Measurements from ENCODE around the gene TRAPPC3.

TRAPPC3 gene

DNA sequence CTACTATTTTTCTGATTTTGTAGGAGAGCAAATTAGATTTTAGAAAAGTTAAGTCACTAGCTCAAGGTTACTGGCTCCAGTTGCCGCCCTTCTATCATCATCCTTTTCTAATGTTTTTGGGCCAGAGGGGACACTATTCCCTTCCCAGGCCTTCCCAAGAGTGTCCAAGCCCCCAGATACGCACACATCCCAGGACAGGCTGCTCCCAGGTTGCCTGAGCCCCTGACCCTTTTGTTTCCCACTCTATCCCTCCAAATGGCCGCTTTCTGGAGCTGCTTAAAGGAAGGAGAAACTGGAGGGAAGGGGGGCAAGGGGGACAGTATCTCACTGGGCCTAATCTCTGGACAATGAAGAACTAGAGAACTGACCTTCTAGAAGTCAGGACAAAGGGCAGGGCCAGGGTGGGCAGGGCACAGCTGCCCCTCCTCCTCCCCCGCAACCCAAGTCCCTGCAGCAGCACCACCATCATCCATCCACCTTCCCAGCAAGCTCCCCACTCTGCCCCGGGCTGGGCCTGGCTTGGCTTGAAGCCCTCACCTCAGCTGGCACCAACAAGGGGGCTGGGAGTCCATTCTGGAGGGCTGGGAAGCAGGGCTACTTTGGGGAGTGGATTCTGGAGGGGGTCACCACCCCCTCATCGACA is 5.6 kb upstream of the TRAPPC3 start:
- no peak for FAIRE-seq
- DNase-seq (ENCODE audit: extremely low spot score, insufficient read length, low read depth), result no peak

DNA sequence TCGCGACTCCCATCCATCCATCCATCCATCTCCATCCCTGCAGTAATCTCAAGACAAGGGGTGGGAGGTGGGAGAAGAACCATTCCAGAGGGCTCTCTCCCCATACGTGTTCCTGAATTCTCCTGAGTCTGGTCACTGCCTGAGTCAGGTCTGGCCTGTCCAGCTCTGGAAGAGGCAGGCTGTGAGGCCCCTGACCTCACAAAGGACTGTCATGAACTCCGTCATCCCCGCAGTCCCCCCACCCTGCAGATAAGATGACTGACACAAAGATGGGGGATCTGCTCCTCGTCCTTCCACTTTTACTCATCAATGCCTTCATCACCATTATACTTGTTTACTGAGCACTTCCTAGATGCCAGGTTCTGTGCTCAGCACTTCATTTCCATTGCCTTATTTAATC is 5.0 kb upstream of the TRAPPC3 start:
- DNase-seq (ENCODE audit: extremely low spot score, insufficient read length, low read depth) (no peak), FAIRE-seq (no peak)

DNA sequence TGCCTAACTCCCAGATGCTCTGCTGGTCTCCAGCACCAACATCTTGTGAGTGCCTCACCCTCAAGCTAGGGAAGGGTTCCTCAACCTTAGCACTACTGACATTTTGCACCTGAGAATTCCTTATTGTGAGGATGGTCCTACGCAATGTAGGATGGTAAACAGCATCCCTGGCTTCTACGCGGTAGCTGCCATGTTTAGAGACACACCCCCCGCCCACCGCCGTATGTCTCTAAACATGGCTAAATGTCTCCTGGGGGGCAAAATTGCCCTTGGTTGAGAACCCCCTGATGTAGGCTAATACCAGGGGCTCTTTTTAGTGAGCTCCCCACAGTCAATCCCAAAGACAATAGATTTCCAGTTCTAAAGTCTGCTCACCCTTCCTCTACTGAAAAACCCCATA is 4.2 kb upstream of the TRAPPC3 start:
- no peak for FAIRE-seq
- DNase-seq (ENCODE audit: extremely low spot score, insufficient read length, low read depth), result no peak

DNA sequence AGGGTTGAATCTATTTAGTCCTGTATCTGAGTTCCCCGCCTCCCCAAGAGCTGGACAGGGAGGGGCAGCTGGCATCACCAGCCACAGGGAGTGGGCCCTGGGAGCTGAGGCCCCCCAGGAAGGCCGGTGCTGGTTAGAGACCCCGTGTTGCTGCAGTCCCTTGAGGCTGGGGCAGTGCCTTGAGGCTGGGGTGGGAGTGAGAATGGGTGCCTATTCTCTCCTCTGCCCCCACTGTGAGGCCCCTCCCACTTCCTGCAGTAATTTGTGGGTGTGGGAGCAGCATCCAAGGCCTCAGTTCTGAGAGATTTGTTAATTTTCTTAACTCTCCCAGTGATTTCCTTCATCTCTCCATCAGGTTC is 2.5 kb upstream of the TRAPPC3 start:
- no peak for DNase-seq (ENCODE audit: extremely low spot score, insufficient read length, low read depth)
- FAIRE-seq, result peak; percentile 71

DNA sequence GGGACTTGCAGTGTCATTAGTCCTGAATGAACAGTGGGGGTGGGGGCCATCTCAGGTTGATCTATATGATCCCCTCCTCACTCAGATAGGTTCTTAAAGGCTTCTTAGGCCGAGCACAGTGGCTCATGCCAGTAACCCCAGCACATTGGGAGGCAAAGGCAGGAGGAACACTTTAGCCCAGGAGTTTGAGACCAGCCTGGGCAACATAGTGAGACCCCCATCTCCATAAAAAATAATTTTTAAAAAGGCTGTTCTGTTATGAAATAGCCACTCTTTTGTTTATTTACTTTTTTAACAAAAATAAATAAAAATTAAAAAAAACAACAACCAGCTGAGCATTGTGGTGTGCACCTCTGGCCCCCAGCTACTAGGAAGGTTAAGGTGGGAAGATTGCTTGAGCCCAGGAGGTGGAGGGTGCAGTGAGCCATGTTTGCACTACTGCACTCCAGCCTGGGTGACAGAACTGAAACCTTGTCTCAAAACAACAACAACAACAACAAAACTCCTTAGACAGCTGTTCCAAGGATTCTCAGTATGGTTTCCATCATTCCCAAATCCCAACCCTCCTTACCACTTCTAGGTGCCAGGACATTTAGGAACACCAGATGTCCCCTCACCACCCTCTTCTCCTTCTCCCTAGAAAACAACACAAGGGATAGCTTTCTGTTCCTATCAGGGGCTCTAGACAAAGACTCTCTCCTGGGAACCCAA is 2.0 kb upstream of the TRAPPC3 start:
- peak; percentile 70 for FAIRE-seq
- DNase-seq (ENCODE audit: extremely low spot score, insufficient read length, low read depth), result no peak

DNA sequence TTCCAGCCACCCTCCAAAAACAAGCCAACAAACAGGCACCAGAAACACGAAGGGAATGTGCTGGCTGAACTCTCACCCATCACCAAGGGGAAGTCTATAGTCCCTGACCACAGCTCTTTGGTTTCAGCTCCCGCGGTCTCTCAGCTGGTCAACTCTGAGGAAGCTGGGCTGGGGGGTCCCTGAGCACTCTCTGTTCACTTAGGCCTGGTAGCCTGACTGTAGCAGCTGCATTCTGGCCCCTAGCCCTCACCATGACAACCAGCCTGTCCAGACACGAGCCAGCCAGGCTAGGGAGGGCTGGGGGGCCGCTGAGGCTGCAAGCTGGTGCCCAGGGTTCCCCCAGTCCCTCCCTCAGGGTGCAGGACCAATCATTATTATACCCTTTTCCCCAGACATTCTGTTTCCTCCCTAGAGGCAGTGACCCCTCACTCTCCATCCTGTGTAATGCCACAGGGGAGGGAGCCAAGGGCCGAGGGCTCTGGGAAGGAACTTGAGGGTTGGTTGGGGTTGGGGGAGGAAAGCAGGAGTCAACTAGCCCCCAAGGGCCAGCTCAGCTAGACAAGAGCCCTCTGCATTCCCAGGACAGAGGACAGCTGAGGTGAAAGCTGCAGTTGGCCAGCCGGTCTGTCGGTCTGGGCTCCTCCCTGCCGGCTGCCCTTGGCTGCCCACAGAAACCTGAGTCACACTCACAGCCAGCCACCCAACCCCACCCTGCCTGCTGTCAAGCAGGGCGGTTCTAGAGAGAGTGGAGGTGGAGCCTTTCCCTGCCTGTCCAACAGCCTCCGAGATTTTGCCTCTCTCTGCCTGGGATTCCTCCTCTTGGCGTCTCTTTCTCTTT is 1.2 kb upstream of the TRAPPC3 start:
- FAIRE-seq (peak; percentile 85), DNase-seq (ENCODE audit: extremely low spot score, insufficient read length, low read depth) (peak; percentile 44)

DNA sequence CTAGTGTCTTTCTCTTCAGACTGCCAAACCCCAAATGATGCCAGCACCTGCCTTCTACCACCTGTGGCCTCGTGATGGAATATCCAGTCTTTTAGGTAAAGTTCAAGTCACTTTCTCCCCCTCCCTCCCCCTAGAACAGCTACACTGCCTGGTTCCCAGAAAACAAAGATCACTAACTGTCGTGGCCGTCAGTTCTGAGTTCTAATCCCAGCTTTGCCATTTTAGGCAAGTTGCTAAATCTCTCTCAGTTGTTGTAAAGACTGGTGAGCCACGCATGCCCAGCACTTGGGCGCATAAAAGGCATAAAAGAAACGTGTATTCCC is 648 bp upstream of the TRAPPC3 start:
- FAIRE-seq (no peak), DNase-seq (ENCODE audit: extremely low spot score, insufficient read length, low read depth) (no peak)

DNA sequence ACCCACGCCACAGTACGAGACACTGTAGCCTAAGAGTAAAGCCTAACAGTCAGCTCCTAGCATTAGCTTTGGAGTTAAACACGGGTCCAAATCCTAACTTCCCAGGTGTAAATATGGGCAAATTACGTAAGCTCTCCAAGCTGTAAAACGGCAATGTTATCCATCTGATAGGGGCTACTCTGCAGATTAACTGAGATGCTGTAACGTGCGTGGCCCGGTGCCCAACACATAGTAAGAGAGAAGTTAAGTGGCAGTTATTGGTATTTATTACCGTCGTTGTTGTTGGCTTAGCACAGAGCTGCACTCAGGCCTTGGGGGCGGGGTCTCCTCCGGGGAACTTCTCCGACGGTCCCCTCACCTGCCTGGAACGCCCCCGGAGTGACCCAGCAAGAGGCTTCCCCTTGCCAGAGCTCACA is 457 bp downstream of the TRAPPC3 start:
- no peak for FAIRE-seq
- no peak for DNase-seq (ENCODE audit: extremely low spot score, insufficient read length, low read depth)

DNA sequence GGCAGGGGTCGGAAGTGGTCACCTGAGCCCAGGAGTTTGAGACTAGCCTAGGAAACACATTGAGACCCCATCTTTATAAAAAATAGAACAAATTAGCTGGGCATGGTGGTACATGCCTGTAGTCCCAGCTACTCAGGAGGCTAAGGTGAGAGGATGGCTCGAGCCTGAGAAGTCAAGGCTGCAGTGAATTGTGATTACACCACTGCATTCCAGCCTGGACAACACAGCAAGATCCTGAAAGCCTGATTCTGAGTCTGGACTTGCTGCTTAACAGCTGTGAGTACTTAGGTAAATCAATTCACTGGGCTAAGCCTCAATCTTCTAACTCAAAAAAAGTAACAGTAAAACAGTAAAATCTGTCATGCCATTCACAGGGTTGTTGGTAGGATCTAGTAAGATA is 4.9 kb downstream of the TRAPPC3 start:
- no peak for FAIRE-seq
- no peak for DNase-seq (ENCODE audit: extremely low spot score, insufficient read length, low read depth)

DNA sequence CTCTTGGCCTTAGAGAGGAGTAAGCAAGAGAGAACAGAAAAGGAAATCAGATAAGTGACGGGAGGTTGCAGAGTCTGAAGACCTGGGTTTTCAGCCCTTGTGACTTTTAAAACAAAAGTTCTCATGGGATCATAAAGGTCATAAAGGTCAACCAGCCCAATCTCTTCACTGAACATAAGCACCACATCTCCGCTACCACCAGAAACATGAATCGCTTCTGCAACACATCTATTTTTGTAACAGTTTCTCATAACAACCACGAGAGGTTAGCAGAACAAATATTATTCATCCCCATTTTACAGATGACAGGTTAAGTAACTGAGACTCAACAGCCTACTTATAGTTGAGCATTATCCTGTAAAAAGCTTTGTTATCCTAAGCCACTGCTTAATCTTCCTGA is 5.9 kb downstream of the TRAPPC3 start:
- no peak for DNase-seq (ENCODE audit: extremely low spot score, insufficient read length, low read depth)
- peak; percentile 81 for FAIRE-seq

DNA sequence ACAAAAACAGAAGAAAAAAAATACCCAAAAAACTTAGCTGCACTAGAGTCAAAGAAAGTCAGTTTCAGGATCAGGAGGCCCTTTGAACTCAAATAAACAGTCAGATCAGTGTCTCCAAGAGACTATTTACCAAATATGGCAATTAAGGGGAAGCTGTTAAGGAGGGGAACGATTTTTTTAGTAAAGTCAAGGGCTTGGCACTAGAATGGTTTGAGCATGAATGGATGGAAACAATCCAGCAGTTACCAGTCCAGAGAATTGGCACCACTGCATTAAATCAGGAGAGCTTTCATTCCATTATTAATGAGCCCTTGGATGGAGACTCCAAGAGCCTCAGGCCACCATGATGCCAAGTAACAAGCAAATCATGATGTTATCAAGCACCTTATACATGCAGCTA is 7.2 kb downstream of the TRAPPC3 start:
- no peak for FAIRE-seq
- no peak for DNase-seq (ENCODE audit: extremely low spot score, insufficient read length, low read depth)

DNA sequence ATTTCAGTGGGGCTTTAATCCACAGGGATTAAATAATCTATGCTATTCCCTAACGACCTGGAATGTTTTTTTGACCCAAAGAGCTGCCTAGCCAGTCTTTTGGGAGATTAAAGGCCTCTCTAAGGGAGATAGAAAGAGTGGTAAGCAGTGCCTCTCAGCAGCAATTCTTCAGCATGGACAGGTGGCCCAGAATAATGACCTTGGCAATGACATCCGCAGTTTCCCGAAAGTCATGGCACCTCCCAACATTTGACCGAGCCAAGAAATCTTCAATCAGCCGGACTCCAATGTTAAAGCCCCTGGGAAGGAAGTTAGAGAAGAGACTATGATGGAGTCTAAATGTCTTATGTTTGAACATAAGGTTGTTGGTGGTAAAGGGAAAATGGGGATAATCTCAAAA is 9.8 kb downstream of the TRAPPC3 start:
- no peak for DNase-seq (ENCODE audit: extremely low spot score, insufficient read length, low read depth)
- no peak for FAIRE-seq

DNA sequence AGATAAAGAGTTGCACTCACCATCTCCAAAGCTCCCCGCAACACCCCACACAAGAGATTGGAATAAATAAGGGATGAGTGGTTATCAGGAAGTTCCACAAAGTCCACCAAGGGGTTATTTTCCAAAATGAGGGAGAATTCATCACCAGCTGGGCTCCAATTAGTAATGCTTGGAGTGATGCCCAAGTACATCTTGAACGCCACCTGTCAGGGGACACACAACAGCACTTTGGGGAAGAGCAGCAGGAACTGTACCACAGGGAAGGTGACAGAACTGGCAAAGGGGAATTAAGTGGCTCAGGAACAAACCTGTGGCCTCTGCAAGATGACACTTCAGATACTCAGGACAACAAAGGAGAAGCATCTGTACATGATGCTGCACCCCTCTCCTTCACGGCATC is 11.5 kb downstream of the TRAPPC3 start:
- DNase-seq (ENCODE audit: extremely low spot score, insufficient read length, low read depth) (no peak), FAIRE-seq (no peak)

DNA sequence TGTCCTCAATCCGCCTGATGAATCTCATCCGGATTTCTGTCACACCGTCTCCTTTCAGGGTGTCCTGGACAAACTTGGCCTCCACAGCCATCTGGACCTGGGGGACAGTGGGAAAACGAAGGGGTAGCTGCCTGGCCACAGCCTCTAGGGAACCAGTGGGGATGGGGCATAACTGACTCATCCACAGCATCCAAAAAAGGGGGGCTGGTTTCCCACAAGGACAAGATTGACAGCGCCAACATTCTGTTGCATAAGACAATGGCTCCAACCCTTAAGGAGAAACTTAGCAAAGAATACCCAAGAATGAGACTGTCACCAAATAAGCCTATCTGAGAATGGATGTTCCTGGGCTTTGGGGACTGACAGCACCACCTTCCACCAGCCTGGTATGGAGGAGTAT is 12.1 kb downstream of the TRAPPC3 start:
- no peak for DNase-seq (ENCODE audit: extremely low spot score, insufficient read length, low read depth)
- FAIRE-seq, result no peak

DNA sequence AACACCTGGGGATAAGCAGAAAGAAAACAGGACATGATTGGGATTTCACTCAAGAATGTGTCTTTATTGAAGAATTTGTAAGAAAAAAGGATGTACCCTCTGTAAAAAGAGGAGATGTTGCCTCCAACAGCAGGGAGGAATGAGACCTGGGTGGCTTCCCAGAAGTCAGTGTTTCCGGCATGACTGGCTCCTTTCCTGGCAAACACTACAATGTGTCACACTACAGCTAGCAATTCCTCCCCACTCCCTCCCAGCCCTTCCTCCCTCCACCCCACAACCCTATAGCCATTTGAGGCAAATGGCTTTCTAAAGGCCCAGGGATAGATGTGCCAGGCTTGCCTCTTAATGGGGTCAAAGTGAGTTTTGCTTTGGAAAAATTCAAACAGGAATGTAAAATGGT is 12.8 kb downstream of the TRAPPC3 start:
- FAIRE-seq (no peak), DNase-seq (ENCODE audit: extremely low spot score, insufficient read length, low read depth) (no peak)

DNA sequence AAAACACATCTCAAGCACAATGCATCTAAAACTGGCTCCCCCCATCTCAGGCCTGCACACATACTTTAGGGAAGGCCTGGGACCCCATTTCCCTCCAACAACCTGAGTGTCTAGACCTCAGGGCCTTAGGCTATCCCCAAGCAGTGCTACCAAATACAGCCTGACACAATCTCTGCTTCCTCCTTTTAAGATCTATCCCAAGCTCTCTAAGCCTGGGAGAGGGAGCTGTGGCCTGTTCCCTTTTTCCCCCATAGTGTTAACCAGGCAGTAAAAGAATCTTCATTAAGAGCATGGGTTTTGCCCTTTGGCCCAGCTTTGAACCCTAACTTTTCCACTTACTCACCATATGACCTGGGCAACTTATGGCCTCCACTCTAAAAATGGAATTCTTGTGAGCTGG is 13.5 kb downstream of the TRAPPC3 start:
- DNase-seq (ENCODE audit: extremely low spot score, insufficient read length, low read depth) (no peak), FAIRE-seq (no peak)

DNA sequence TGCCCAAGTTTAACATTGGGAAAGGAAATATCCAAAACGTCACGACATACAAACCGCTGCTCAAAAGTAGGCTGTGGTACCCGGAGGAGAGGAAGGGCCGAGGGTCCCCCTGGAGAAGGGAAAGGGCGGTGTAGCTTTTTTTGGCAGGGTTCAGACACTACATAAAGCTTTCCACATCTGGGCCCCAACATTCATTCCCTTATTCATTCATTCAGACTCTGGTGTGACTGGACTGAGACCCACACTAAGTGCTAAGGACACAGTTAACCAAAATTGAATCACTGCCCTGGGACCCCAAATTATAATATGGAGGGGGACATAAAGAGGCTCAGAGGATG is 14.0 kb downstream of the TRAPPC3 start:
- FAIRE-seq (no peak), DNase-seq (ENCODE audit: extremely low spot score, insufficient read length, low read depth) (no peak)

DNA sequence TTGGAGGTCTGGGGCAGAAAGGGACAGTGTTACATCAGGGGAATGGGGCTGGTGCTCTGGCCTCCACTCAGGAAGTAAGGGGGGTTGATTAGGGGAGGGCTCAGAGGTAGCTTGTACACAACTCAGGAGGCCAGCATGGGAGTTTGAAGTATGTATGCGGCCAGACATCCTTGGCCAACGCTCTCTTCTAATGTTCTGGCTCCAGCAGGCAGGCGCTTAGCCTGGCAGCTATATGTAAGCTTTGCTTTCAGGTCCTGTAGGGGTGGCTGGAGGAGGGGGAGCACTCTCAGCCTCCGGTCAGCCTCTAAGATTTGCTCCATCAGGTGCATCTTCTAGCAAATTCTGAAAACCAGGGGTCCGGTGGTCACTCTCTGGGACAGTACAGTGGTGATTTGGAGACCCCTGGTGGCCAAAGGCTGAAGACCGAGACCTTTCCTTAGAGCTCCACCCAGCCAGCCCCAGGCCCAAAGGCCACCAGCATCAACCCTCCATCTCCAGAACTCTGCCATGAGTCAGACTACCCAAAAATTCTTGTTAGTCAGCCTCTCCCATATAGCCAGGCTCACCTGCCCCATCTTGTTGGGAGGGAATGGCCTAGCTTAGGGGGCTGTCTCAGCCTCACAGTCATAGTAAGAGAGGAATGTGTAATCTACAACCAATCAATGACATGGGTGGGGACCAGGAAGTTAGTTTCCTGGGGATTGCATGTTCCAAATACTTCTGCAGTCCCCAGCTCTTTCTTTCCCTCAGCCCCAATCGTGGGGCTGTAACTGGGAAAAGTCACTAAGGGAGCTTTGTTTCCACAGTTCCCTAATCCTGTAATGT is 14.6 kb downstream of the TRAPPC3 start:
- peak; percentile 32 for DNase-seq (ENCODE audit: extremely low spot score, insufficient read length, low read depth)
- FAIRE-seq, result peak; percentile 59

DNA sequence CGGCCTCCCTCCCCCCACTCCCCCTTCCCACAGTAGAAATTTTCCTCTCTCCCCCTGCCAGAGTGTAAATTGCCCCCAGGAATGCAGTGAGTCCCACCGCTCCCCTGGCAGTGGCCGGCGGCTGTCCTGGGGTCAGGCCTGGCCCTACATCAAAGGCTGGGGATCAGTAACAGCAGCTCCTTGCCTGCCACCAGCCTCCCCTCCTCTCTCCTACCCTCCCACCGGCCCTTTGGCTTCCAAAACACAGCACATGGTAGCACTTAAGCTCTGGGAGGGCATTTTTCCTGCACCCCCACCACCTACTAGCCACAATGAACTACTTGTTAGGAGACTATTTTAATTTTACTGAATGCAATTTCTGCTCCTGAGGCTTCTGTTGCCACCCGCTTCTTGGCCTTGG is 15.3 kb downstream of the TRAPPC3 start:
- FAIRE-seq (no peak), DNase-seq (ENCODE audit: extremely low spot score, insufficient read length, low read depth) (no peak)

DNA sequence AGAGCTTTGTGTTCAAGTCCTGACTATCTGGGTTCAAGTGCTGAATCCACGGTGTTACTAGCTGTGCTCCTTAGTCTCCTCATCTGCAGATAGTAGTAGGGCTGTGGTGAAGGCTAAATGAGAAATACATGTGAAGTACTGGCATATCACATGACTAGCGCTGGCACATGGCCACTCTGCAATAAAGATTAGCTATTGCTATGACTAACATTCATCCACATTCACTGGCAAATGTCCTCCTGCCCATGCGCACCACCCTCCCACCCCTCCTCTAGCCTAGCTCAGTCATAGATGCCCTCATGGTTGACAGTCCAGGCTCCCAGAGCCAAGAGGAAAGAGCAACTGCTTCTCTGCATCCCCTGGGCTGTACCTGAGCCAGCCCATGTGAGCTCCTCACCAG is 15.8 kb downstream of the TRAPPC3 start:
- no peak for FAIRE-seq
- no peak for DNase-seq (ENCODE audit: extremely low spot score, insufficient read length, low read depth)

DNA sequence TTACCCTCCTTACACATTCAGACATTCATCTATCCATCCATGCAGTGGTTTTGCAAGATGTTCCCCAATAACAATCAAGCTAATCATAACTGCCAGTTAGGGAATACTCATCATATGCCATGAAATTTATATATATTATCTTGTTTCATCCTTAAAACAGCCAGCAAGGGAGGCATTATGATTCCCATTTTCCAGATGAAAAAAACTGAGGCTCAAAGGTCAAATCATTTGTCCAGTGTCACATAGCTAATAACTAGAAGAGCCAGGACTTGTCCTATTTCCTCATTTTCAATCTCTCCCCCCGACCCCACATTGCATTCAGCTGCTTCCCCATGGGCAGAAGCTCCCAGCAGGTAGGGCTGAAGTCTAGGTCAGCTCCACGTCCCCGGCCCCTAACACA is 17.3 kb downstream of the TRAPPC3 start:
- FAIRE-seq (no peak), DNase-seq (ENCODE audit: extremely low spot score, insufficient read length, low read depth) (no peak)
